ENCODE results near the gene PTGIR.

GRCh38 chr19:46573679-46574498 lies 51.0 kb downstream of the PTGIR start:
- TF ChIP-seq POLR2AphosphoS5 (IDR thresholded peaks at IDR 0.05; ENCODE audit: low read depth, low read length) = no peak
- TF ChIP-seq REST (IDR thresholded peaks at IDR 0.05; ENCODE audit: insufficient read depth in 1 of 2, low read depth in 2 of 2, low read length in 2 of 2) = no peak
- TF ChIP-seq TAF1 (IDR thresholded peaks at IDR 0.05; ENCODE audit: borderline replicate concordance, insufficient read depth, low read length) = no peak
